T-helper 1 cell treated with Interleukin-12 subunit alpha and Interleukin-12 subunit beta and Interleukin-4 antibody, amounts not matched to agents 30 μg/mL and 1 μg/mL, for 36 hours (primary cell): ENCODE data around the gene PID1.

Source experiments
- H3K27ac Mint-ChIP-seq: one replicate; pipeline ENCODE4 v1.8.0; 2021; ENCODE audit warnings: mild to moderate bottlenecking, mixed read lengths
- H3K27me3 Mint-ChIP-seq: one replicate; pipeline ENCODE4 v1.8.0; 2021; ENCODE audit warnings: low read depth, mixed read lengths
- H3K36me3 Mint-ChIP-seq: one replicate; pipeline ENCODE4 v1.8.0; 2021; ENCODE audit warnings: low read depth, mixed read lengths
- H3K4me1 Mint-ChIP-seq: one replicate; pipeline ENCODE4 v1.8.0; 2021; ENCODE audit warnings: low read depth, mixed read lengths
- H3K4me3 Mint-ChIP-seq: one replicate; pipeline ENCODE4 v1.8.0; 2021; ENCODE audit warnings: mild to moderate bottlenecking, moderate library complexity, mixed read lengths
- H3K9me3 Mint-ChIP-seq: one replicate; pipeline ENCODE4 v1.8.0; 2021; ENCODE audit warnings: mixed read lengths

PID1 gene

GRCh38 chr2:229154381-229154780, 116.7 kb downstream of the PID1 start:
- H3K27me3 Mint-ChIP-seq: no peaks in the 10 kb centered on the region
- no peaks in the 10 kb centered on the region for H3K36me3 Mint-ChIP-seq
- H3K4me1 Mint-ChIP-seq: no peaks in the 10 kb centered on the region
- H3K27ac Mint-ChIP-seq: no peak overlapping the region
- no peak overlapping the region for H3K4me3 Mint-ChIP-seq
- H3K9me3 Mint-ChIP-seq: no peaks in the 10 kb centered on the region

GRCh38 chr2:229153951-229154350, 117.1 kb downstream of the PID1 start:
- H3K4me1 Mint-ChIP-seq: no peaks in the 10 kb centered on the region
- no peaks in the 10 kb centered on the region for H3K27me3 Mint-ChIP-seq
- no peaks in the 10 kb centered on the region for H3K9me3 Mint-ChIP-seq
- H3K27ac Mint-ChIP-seq: no peak overlapping the region
- H3K36me3 Mint-ChIP-seq: no peaks in the 10 kb centered on the region
- no peak overlapping the region for H3K4me3 Mint-ChIP-seq

GRCh38 chr2:229153267-229153666, 117.8 kb downstream of the PID1 start:
- no peaks in the 10 kb centered on the region for H3K27me3 Mint-ChIP-seq
- no peaks in the 10 kb centered on the region for H3K4me1 Mint-ChIP-seq
- H3K4me3 Mint-ChIP-seq: no peak overlapping the region
- no peaks in the 10 kb centered on the region for H3K9me3 Mint-ChIP-seq
- H3K36me3 Mint-ChIP-seq: no peaks in the 10 kb centered on the region
- no peak overlapping the region for H3K27ac Mint-ChIP-seq

- Mint-ChIP-seq H3K36me3 (no peaks in the 10 kb centered on the region), H3K27me3 (no peaks in the 10 kb centered on the region), H3K27ac (no peak overlapping the region)
Measured at GRCh38 chr2:229152674-229153073, 118.4 kb downstream of the PID1 start.

GRCh38 chr2:229150317-229150716, 120.8 kb downstream of the PID1 start:
- Mint-ChIP-seq H3K9me3 (peaks cover 6% of the 10 kb centered on the region), H3K27me3 (no peaks in the 10 kb centered on the region), H3K36me3 (no peaks in the 10 kb centered on the region), H3K27ac (no peak overlapping the region), H3K4me1 (no peaks in the 10 kb centered on the region), H3K4me3 (no peak overlapping the region)

More at GRCh38 chr2:229152674-229153073, 118.4 kb downstream of the PID1 start:
- Mint-ChIP-seq H3K4me1 (no peaks in the 10 kb centered on the region), H3K9me3 (no peaks in the 10 kb centered on the region), H3K4me3 (no peak overlapping the region)

- Mint-ChIP-seq H3K4me3 (no peak overlapping the region), H3K4me1 (no peaks in the 10 kb centered on the region), H3K27ac (no peak overlapping the region)
Measured at GRCh38 chr2:229141424-229142025, 129.6 kb downstream of the PID1 start.

GRCh38 chr2:229137639-229138038, 133.4 kb downstream of the PID1 start:
- Mint-ChIP-seq H3K4me3 (no peak overlapping the region), H3K27me3 (no peaks in the 10 kb centered on the region), H3K4me1 (no peaks in the 10 kb centered on the region), H3K27ac (no peak overlapping the region), H3K9me3 (no peaks in the 10 kb centered on the region), H3K36me3 (no peaks in the 10 kb centered on the region)

More at GRCh38 chr2:229141424-229142025, 129.6 kb downstream of the PID1 start:
- no peaks in the 10 kb centered on the region for H3K27me3 Mint-ChIP-seq
- no peaks in the 10 kb centered on the region for H3K36me3 Mint-ChIP-seq
- peaks cover 5% of the 10 kb centered on the region for H3K9me3 Mint-ChIP-seq

GRCh38 chr2:229137066-229137465, 134.0 kb downstream of the PID1 start:
- Mint-ChIP-seq H3K27me3 (no peaks in the 10 kb centered on the region), H3K4me3 (no peak overlapping the region), H3K4me1 (no peaks in the 10 kb centered on the region), H3K36me3 (no peaks in the 10 kb centered on the region), H3K27ac (no peak overlapping the region), H3K9me3 (no peaks in the 10 kb centered on the region)

GRCh38 chr2:229133155-229133772, 137.8 kb downstream of the PID1 start:
- Mint-ChIP-seq H3K36me3 (no peaks in the 10 kb centered on the region), H3K9me3 (no peaks in the 10 kb centered on the region), H3K4me1 (no peaks in the 10 kb centered on the region), H3K4me3 (no peak overlapping the region), H3K27ac (no peak overlapping the region), H3K27me3 (no peaks in the 10 kb centered on the region)

- Mint-ChIP-seq H3K9me3 (no peaks in the 10 kb centered on the region), H3K4me1 (no peaks in the 10 kb centered on the region), H3K27ac (no peak overlapping the region), H3K36me3 (no peaks in the 10 kb centered on the region), H3K4me3 (no peak overlapping the region), H3K27me3 (no peaks in the 10 kb centered on the region)
Measured at GRCh38 chr2:229132236-229132635, 138.9 kb downstream of the PID1 start.

GRCh38 chr2:229130522-229130921, 140.6 kb downstream of the PID1 start:
- Mint-ChIP-seq H3K27me3 (no peaks in the 10 kb centered on the region), H3K4me3 (no peak overlapping the region), H3K27ac (no peak overlapping the region), H3K36me3 (no peaks in the 10 kb centered on the region), H3K9me3 (no peaks in the 10 kb centered on the region), H3K4me1 (no peaks in the 10 kb centered on the region)

- no peaks in the 10 kb centered on the region for H3K36me3 Mint-ChIP-seq
- H3K4me3 Mint-ChIP-seq: no peak overlapping the region
- H3K9me3 Mint-ChIP-seq: no peaks in the 10 kb centered on the region
- no peaks in the 10 kb centered on the region for H3K4me1 Mint-ChIP-seq
- no peak overlapping the region for H3K27ac Mint-ChIP-seq
- H3K27me3 Mint-ChIP-seq: no peaks in the 10 kb centered on the region
Measured at GRCh38 chr2:229129738-229130371, 141.2 kb downstream of the PID1 start.

- Mint-ChIP-seq H3K27me3 (no peaks in the 10 kb centered on the region), H3K4me3 (no peak overlapping the region), H3K9me3 (peaks cover 4% of the 10 kb centered on the region), H3K27ac (no peak overlapping the region), H3K4me1 (no peaks in the 10 kb centered on the region), H3K36me3 (no peaks in the 10 kb centered on the region)
Measured at GRCh38 chr2:229127471-229127870, 143.6 kb downstream of the PID1 start.

- Mint-ChIP-seq H3K4me3 (no peak overlapping the region), H3K27me3 (no peaks in the 10 kb centered on the region), H3K36me3 (no peaks in the 10 kb centered on the region), H3K4me1 (no peaks in the 10 kb centered on the region), H3K9me3 (peaks cover 4% of the 10 kb centered on the region), H3K27ac (no peak overlapping the region)
Measured at GRCh38 chr2:229126066-229126465, 145.0 kb downstream of the PID1 start.

GRCh38 chr2:229124136-229124535, 147.0 kb downstream of the PID1 start:
- Mint-ChIP-seq H3K27ac (no peak overlapping the region), H3K36me3 (no peaks in the 10 kb centered on the region), H3K4me1 (no peaks in the 10 kb centered on the region), H3K4me3 (no peak overlapping the region), H3K9me3 (peaks cover 4% of the 10 kb centered on the region), H3K27me3 (no peaks in the 10 kb centered on the region)
